Activated CD4-positive, alpha-beta T cell treated with anti-CD3 and anti-CD28 coated beads for 24 hours (primary cell): ENCODE data around the gene TMEM18.

Experiments
- DNase-seq, 2 donors: peaks; one replicate each; pipeline ENCODE4 v3.0.0-alpha.2; 2020; ENCODE audit warnings: low read depth in 2 of 2

TMEM18 gene

GRCh38 chr2:672606-672905, 4.7 kb downstream of the TMEM18 start:
- no peak for DNase-seq

DNA sequence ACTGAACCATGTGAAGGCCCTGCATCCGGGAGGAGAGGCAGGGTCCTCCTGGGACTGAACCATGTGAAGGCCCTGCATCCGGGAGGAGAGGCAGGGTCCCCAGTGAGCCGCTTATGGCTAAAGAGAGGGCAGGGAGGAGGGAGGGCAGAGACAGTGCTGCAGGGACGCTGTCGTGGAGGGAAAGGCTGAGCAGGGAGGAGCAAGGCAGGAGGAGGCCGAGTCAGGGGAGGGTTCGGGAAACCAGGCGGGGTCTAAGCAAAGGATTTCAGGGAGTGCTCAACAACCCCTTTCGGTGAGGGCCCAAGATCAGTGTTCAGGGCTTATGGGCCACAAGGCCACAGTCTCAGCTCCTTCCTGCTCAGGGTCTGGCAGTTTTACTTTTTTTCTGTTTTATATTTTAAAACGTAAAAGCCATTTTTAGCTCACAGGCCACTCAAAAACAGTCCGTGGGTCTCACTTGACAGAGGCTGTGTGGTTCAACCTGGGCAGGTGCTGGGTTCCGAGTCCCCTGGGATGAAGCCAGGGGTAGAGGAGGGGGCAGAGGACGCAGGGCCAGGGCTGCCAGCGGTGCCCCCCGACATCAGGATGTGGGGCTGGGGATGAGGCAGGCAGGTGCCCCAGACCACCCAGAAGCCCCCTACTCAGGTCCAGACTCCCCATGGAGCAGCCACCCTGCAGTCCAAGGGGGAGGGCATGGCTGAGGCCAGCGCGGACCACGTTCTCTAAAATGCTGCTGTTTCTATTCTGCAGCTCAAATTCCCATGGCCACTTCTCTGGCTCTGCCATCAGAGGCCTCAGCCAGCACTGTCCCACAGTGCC, 5.2 kb downstream of the TMEM18 start:
- no peak for DNase-seq

DNA sequence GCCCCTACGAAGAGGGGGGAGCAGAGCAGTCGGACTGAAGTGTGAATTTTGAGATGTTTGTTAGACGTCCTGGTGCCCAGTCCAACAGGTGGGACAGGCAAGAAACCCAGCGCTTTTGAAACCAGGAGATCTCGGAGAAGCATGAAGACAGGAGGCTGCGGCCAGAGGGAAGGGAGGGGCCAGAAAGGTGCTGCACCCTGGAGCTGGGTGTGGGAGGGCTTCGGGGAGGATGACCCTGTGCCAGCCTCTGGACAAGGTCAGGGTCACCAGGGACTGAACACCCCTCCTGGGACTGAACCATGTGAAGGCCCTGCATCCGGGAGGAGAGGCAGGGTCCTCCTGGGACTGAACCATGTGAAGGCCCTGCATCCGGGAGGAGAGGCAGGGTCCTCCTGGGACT, 6.1 kb downstream of the TMEM18 start:
- no peak for DNase-seq

DNA sequence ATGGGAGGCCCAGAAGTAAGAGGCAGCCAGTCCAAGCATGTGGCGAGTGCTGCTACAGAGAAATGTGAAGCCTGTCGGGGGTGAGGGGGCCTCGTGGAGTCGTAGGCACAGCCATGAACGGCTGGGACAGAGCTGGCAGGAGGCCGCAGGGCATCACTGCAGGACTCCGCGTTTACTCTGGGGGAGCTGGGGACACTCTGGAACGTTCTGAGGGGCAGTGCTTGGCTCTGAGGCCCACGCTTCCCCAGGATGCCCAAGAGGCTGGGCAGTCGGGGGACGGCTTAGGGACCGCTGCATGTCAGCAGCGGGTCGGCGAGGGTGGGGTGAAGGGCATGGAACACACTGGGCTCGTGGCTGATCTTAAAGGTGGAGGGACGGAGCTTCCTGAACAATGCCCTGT, 6.6 kb downstream of the TMEM18 start:
- no peak for DNase-seq

- no peak for DNase-seq
Measured at GRCh38 chr2:669323-669722, 7.9 kb downstream of the TMEM18 start.

- no peak for DNase-seq
Measured at GRCh38 chr2:668000-668398, 9.2 kb downstream of the TMEM18 start.

DNA sequence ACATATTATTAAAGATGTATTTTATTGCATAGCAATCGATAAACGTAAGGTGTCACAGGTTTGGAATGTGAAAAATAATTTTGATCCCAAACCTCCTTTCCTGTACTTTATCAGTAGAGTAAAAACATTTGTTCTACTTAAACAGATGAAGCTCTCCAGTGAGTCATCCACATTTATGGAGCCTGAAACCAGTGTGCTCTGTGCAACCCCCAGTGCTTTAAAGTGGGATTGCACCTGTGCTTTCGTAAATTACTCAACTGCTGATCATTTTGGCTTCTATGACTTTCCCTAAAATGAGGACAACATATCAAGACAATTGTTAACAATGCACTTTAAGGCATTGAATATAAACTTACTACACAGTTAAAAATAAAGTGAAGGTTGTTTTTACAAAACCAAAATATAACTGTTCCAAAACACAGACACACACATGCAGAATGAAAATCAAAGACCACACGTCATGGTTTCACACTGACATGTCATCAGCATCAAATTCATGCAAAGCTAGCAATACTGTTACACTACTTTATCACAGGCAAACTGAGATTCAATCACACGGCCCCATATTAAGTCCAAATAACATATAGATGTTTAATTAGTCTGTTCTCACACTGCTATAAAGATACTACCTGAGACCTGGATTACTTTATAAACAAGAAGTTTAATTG, 9.7 kb downstream of the TMEM18 start:
- no peak for DNase-seq

GRCh38 chr2:666441-666840, 10.8 kb downstream of the TMEM18 start:
- no peak for DNase-seq

- no peak for DNase-seq
Measured at GRCh38 chr2:665340-666073, 11.7 kb downstream of the TMEM18 start.

DNA sequence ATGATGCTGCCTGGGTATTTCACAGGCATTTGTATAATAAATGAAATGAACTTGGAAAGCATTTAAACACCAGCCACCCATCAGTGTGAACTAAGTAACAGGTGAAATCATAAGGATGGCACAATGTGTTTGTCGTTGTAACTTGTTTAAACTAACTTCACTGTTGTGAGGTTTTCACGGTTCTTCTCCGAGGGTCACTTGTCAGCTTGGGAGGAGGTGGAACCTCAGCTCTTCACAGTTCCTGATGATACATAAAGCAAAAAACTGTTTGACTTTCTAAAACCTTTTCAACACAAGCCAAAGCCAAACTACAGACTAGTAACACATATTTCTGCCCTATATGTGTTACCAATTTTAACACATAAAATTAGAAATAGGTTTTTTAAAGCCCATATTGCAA, 13.1 kb downstream of the TMEM18 start:
- DNase-seq: no peak

DNA sequence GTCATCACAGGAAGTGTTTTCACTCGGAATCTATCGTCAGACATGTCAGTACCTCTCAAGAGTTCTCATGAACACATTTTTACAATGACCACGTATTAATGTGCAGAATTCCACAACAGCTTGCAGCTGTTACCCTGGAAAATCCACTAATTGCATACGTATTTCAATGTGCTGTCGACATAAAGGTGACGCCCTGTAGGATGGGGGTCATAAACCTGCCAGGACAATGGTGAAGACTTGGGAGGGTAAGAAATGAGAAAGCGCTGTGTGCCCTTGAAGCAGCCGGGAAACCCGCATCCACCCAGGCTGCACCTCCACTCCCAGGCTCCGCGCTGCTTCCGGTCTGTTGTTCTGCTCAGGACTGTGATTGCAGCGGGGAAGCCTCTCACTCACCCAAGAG, 14.0 kb downstream of the TMEM18 start:
- no peak for DNase-seq

DNA sequence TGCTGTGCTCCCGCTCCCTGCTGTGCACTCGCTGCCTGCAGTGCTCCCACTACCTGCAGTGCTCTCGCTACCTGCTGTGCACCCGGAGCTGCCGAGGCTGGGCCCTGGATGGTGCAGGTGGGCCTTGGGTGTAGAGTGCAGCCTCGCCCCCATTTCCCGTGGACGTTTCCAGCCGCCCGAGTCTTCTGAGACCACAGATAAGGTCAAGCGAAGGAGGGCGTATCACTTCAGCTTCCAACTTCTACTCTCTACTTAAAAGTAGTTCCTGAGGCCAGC, 15.9 kb downstream of the TMEM18 start:
- DNase-seq: no peak

- DNase-seq: no peak
Measured at GRCh38 chr2:660586-661359, 16.4 kb downstream of the TMEM18 start.

DNA sequence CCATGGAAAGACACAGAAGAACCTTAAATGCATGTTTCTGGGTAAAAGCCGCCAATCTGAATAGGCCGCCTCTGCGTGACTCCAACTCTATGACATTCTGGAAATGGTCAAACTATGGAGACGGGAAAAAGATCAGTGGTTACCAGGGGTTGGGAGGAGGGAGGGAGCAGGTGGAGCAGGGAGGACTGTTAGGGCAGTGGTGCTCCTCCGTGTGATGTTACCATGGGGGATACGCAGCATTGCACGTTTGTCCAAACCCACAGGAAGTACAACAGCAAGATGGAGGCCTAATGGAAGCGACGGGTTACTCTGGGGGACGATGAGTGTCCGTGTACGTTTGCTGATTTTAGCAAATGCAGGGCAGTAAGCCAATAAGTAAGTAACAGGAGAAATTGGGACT, 17.2 kb downstream of the TMEM18 start:
- no peak for DNase-seq

GRCh38 chr2:658426-658825, 18.8 kb downstream of the TMEM18 start:
- no peak for DNase-seq

- no peak for DNase-seq
Measured at GRCh38 chr2:657766-658165, 19.4 kb downstream of the TMEM18 start.

DNA sequence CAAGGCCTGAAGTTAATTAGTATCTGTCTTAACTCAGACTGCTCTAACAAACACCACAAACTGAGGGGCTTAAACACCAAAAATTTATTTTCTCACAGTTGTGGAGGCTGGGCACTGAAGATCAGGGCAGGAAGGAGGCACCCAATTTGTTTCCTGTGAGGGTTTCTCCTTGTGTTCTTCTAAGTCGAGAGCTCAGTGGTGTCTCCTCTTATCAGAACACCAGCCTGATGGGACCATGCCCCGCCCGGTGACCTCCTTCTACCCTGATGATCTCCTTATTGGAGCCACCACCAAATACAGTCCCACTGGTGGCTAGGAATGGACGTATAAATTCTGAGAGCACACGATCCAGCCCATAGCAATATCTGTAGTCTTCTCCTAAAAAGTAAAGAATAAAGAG, 20.5 kb downstream of the TMEM18 start:
- no peak for DNase-seq

- no peak for DNase-seq
Measured at GRCh38 chr2:655626-656025, 21.6 kb downstream of the TMEM18 start.

GRCh38 chr2:654896-655295, 22.3 kb downstream of the TMEM18 start:
- no peak for DNase-seq

- no peak for DNase-seq
Measured at GRCh38 chr2:653645-654425, 23.4 kb downstream of the TMEM18 start.

DNA sequence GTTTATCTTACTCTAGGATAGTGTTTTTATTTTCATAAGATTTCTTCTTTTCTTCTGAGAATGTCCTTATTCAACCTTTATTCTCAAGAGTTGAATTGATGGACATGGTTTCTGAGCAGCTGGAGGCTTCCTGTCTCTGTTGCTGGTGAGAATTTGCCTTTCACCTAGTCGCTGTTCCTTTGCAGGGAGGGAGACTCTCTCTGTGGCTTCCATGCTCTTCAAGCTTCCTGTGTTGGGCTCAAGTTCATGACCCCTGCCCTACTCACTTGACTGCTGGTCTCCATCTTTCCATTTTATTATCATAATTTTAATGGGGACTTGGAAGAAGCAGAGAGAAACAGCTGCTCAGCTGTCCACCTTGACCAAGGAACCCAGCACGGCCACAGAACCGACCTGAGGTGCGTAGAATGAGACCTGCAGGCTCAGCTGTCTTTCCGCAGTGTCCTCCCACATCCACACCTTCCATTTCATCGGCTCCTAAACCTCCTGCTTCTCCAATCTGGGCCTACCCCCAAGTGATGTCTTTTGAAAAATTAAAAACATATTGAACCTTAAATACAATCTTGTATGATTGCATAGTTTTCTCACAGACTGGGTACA, 24.2 kb downstream of the TMEM18 start:
- DNase-seq: no peak
